K562 (cell line): ENCODE data around the gene PARS2. TPM values are rescaled to one million over a fixed set of nuclear protein-coding genes. Genes with fewer than 3 reads are reported as not detected.

Source experiments
- ATAC-seq: fragments of 200-7000 bp; cut with Tn5 transposase; 3 replicates; pipeline ENCODE4 v1.9.1; 2020; ENCODE audit warnings: moderate library complexity
- BruUV-seq: library from RNA; stranded (reverse); fragments of 400-500 nt; replicated peaks from 2 replicates; lab custom pipeline; 2021; lab: Mats Ljungman, UMichigan
- CTCF ChIA-PET: fragments of 300-600 bp; formaldehyde crosslinking; extraction: SDS; loops from one replicate; lab custom pipeline; 2021; ENCODE audit warnings: low intra/inter-chr PET ratio; lab: Yijun Ruan, JAX
- POLR2A ChIA-PET: fragments of 300-600, 350-650 bp; sonication (Branson Sonifier 250); formaldehyde crosslinking; extraction: SDS; loops from one replicate; lab custom pipeline; 2021; ENCODE audit warnings: antibody characterized with exemption, inconsistent platforms; lab: Yijun Ruan, JAX
- DNase-seq, 4 experiments: peaks; one replicate each; pipeline versions ENCODE4 v3.0.0 to v3.0.0-alpha.2; 2011 to 2018; ENCODE audit warnings: low spot score in 3 of 4, mixed read lengths in 3 of 4; ENCODE audit errors: extremely low read depth in 1 of 4
- FAIRE-seq: peaks from 2 replicates; lab custom pipeline; 2011; peaks lifted over from hg19 to GRCh38; lab: Jason Lieb, UNC
- H2AFZ ChIP-seq: 2 replicates; pipeline ENCODE4 v1.6.0; 2011; ENCODE audit warnings: low read depth, low read length, control low read depth, inconsistent platforms
- H3K27ac ChIP-seq: fragments of 200-600 bp; 3 replicates; pipeline ENCODE4 v1.8.0; 2011; ENCODE audit warnings: low read depth, mild to moderate bottlenecking, control low read depth, inconsistent platforms, low read length, moderate library complexity, mixed read lengths; ENCODE audit errors: extremely low read depth
- H3K27me3 ChIP-seq, 2 experiments: fragments of 300-600 bp in 1 of 2; 2 replicates in 1 of 2; 3 replicates in 1 of 2; pipeline versions ENCODE4 v1.6.0 to v1.8.0; 2011; ENCODE audit warnings: inconsistent platforms in 2 of 2, low read length in 2 of 2, mild to moderate bottlenecking in 1 of 2, mixed read lengths in 1 of 2, moderate library complexity in 1 of 2; ENCODE audit not compliant: control insufficient read depth in 2 of 2, insufficient read depth in 2 of 2
- H3K36me3 ChIP-seq: fragments of 300-600 bp; 3 replicates; pipeline ENCODE4 v1.8.0; 2011; ENCODE audit warnings: mild to moderate bottlenecking, low read length, inconsistent platforms; ENCODE audit not compliant: control insufficient read depth, insufficient read depth
- H3K4me1 ChIP-seq, 2 experiments: fragments of 200-600 bp in 1 of 2; replicated peaks in 1 of 2; 2 replicates in 1 of 2; 3 replicates in 1 of 2; pipeline versions ENCODE4 v1.5.1 to v1.8.0; 2011; ENCODE audit warnings: inconsistent platforms in 2 of 2, low read length in 2 of 2, mild to moderate bottlenecking in 1 of 2, mixed read lengths in 1 of 2, moderate library complexity in 1 of 2; ENCODE audit not compliant: control insufficient read depth in 2 of 2, insufficient read depth in 2 of 2
- H3K4me2 ChIP-seq: 2 replicates; pipeline ENCODE4 v1.6.1; 2011; ENCODE audit warnings: low read length, control low read depth, inconsistent platforms, mixed read lengths; ENCODE audit not compliant: insufficient read depth
- H3K4me3 ChIP-seq: fragments of 200-600 bp; sonication (generic), shearing (Covaris generic); 2 replicates; pipeline ENCODE4 v1.5.1; 2016; ENCODE audit warnings: control low read depth, inconsistent platforms
- H3K79me2 ChIP-seq: fragments of 200-600 bp; 3 replicates; pipeline ENCODE4 v1.8.0; 2011; ENCODE audit warnings: low read length, inconsistent platforms; ENCODE audit not compliant: control insufficient read depth, insufficient read depth
- H3K9ac ChIP-seq, 2 experiments: 2 replicates each; pipeline versions ENCODE4 v1.6.0 to v1.6.1; 2011; ENCODE audit warnings: low read depth in 2 of 2, low read length in 2 of 2, control low read depth in 1 of 2, inconsistent platforms in 1 of 2, mild to moderate bottlenecking in 1 of 2, mixed read lengths in 1 of 2; ENCODE audit not compliant: insufficient read depth in 1 of 2
- H3K9me1 ChIP-seq: one replicate; pipeline ENCODE4 v1.6.0; 2011; ENCODE audit warnings: inconsistent platforms, mild to moderate bottlenecking, low read length, moderate library complexity; ENCODE audit not compliant: control insufficient read depth, insufficient read depth
- H3K9me3 ChIP-seq: replicated peaks from 2 replicates; pipeline ENCODE4 v1.5.1; 2011; ENCODE audit warnings: low read depth, low read length, inconsistent platforms; ENCODE audit not compliant: control insufficient read depth, insufficient read depth
- H4K20me1 ChIP-seq: replicated peaks from 2 replicates; pipeline ENCODE4 v1.6.1; 2011; ENCODE audit warnings: low read length, inconsistent platforms, mixed read lengths; ENCODE audit not compliant: control insufficient read depth, insufficient read depth
- ARID2 ChIP-seq: fragments of 450-650 bp; IDR thresholded peaks from 2 replicates; pipeline ENCODE4 v1.6.1; 2017; ENCODE audit warnings: antibody characterized with exemption, mild to moderate bottlenecking
- CHCHD3 ChIP-seq: fragments of 250-450 bp; sonication (Bioruptor Pico); IDR thresholded peaks from 2 replicates; pipeline ENCODE4 v2.1.2; 2022; ENCODE audit warnings: mild to moderate bottlenecking
- ETV5 ChIP-seq: sonication (generic); formaldehyde crosslinking; IDR thresholded peaks from 2 replicates; pipeline ENCODE4 v1.4.0; 2020; ENCODE audit warnings: low read depth, mild to moderate bottlenecking, missing genetic modification reagents
- HMGN3 ChIP-seq: IDR thresholded peaks from 2 replicates; pipeline ENCODE4 v1.6.1; 2011; ENCODE audit warnings: borderline replicate concordance, low read depth, mild to moderate bottlenecking, mixed read lengths, low read length; ENCODE audit not compliant: insufficient read length; ENCODE audit errors: extremely low read depth
- HOXB6 ChIP-seq: fragments of 250-450 bp; sonication (Bioruptor Pico); IDR thresholded peaks from 2 replicates; pipeline ENCODE4 v1.5.1; 2022; ENCODE audit warnings: mild to moderate bottlenecking, borderline replicate concordance
- RFX1 ChIP-seq: fragments of 450-650 bp; IDR thresholded peaks from 2 replicates; pipeline ENCODE4 v1.6.1; 2016; ENCODE audit warnings: mild to moderate bottlenecking, moderate library complexity
- ZFPM2 ChIP-seq: fragments of 250-450 bp; sonication (Bioruptor Pico); IDR thresholded peaks from 2 replicates; pipeline ENCODE4 v1.5.1; 2022; ENCODE audit warnings: mild to moderate bottlenecking
- ZKSCAN8 ChIP-seq: fragments of 200-800 bp; sonication (Bioruptor generic); IDR thresholded peaks from 2 replicates; pipeline ENCODE4 v1.6.1; 2016; ENCODE audit warnings: missing genetic modification characterization, missing compliant biosample characterization
- ZNF165 ChIP-seq: fragments of 250-450 bp; sonication (Bioruptor Pico); IDR thresholded peaks from 2 replicates; pipeline ENCODE4 v1.4.0; 2020; ENCODE audit warnings: borderline replicate concordance
- ZNF316 ChIP-seq: fragments of 450-650 bp; IDR thresholded peaks from 2 replicates; pipeline ENCODE4 v1.6.1; 2016
- ZSCAN32 ChIP-seq: fragments of 450-650 bp; formaldehyde crosslinking; IDR thresholded peaks from 2 replicates; pipeline ENCODE4 v1.4.0; 2020; ENCODE audit warnings: mild to moderate bottlenecking, moderate library complexity
- WGBS: fragments of 100-300 bp; shearing (Covaris generic); methylation state at CpG from one replicate; pipeline ENCODE4 v1.1.6; 2016; ENCODE audit warnings: low coverage, mixed read lengths; ENCODE audit not compliant: insufficient coverage; ENCODE audit errors: missing lambda C conversion rate; 5-methylcytosine and 5-hydroxymethylcytosine counted together
- in situ Hi-C: fragments of 300-500 bp; cut with MboI; formaldehyde crosslinking; loops from 4 replicates; pipeline ENCODE4 v1.15.0; 2018; ENCODE audit warnings: inconsistent platforms, mixed read lengths
- intact Hi-C: fragments of 100-400 bp; cut with micrococcal nuclease; formaldehyde crosslinking; loops from 2 replicates; pipeline ENCODE4 v1.14.2; 2022
- polyA plus RNA-seq, 8 experiments: library from polyadenylated mRNA; depleted of rRNA in 4 of 8; stranded (reverse) in 5 of 8; unstranded in 3 of 8; fragments of >200 nt; fragmentation: Nextera tagmentation in 2 of 8; fragmentation: Illumina TruSeq in 1 of 8; extraction: Ambion mirVana in 2 of 8; extraction: Trizol in 1 of 8; gene quantifications; 2 replicates each; pipeline versions ENCODE4 v1.2.1 to v1.2.3, GENCODE V29; 2011 to 2014; ENCODE audit warnings: inconsistent platforms in 1 of 8, missing spikeins in 1 of 8
- total RNA-seq, 7 experiments: library from RNA; depleted of rRNA in 6 of 7; stranded (reverse); fragments of >200 nt in 6 of 7; fragmentation: Illumina TruSeq in 2 of 7; extraction: Trizol in 2 of 7; gene quantifications; 2 replicates each; pipeline versions ENCODE4 v1.2.1 to v1.2.3, GENCODE V29; 2011 to 2021; ENCODE audit warnings: low replicate concordance in 1 of 7
- TF ChIP-seq, protein P1 (sequence below), 3 experiments: fragments of 200-800 bp in 1 of 3; sonication (Bioruptor generic) in 1 of 3; sonication (generic) in 1 of 3; formaldehyde crosslinking in 1 of 3; IDR thresholded peaks; 2 replicates each; pipeline versions ENCODE4 v1.6.1 to v1.8.0; 2016 to 2022; ENCODE audit warnings: mild to moderate bottlenecking in 2 of 3, missing compliant biosample characterization in 2 of 3, missing genetic modification characterization in 2 of 3, missing genetic modification reagents in 1 of 3
- TF ChIP-seq, protein P2 (sequence below): fragments of 250-450 bp; sonication (Bioruptor Pico); IDR thresholded peaks from 2 replicates; pipeline ENCODE4 v1.4.0; 2020; ENCODE audit warnings: mild to moderate bottlenecking, moderate library complexity
- TF ChIP-seq, protein P3 (sequence below), 2 experiments: IDR thresholded peaks in 1 of 2; conservative IDR thresholded peaks in 1 of 2; 2 replicates each; pipeline ENCODE4 v1.6.1; 2016; ENCODE audit warnings: low read depth in 2 of 2, mild to moderate bottlenecking in 1 of 2, missing compliant biosample characterization in 1 of 2, missing genetic modification characterization in 1 of 2, moderate library complexity in 1 of 2

Gene PARS2
- total and polyA plus RNA-seq, 9 of the 15 experiments (the other 6 are each of a cell fraction or from before 2014, with no cell fraction given), result 6.3 to 12.4 (median 7.9) TPM

DNA sequence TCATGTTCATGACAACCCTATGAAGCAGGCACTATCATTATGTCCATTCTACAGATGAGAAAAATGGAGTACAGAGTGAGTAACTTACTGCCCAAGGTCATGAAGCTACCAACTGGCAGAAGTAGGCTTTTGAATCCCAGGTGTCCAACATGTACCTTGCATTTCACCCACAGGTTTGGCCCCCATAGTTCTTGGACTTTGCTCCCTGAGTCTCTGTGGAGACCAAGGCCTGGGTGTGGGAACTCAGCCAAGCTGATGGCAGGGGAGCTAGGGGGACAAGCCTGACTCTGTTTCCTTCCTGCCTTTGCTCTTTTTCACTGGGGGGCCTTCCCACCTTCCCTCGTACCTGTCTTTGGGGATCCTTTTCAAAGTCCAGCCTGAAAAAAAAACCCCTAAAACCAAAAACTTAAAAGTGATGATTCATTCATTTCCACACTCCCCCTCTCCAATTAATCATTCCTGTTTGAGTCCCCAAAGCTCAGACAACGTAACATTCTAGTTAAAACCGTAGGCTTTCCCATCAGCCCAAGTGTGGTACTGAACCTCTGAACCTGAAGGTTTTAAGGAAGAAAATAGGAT is 45.3 kb upstream of the PARS2 start:
- H3K4me2 ChIP-seq, result no peak overlapping the region
- WGBS, result 3% methylated on average over 3 of the region's 3 CpGs
- intact Hi-C loops (loop anchor here (1.0 to 2.0 kb wide), 3 partner anchors 137 to 949 kb away; no protein-coding TSS in a partner anchor), in situ Hi-C loops (no loop called here)
- no peak overlapping the region for H3K27ac ChIP-seq
- peaks cover 9% of the 10 kb centered on the region; the same call in 1 of the 2 replicates for H4K20me1 ChIP-seq
- no peaks in the 10 kb centered on the region for H3K79me2 ChIP-seq
- no peak overlapping the region for H3K9ac ChIP-seq
- ATAC-seq, result no peak
- H3K9me1 ChIP-seq, result no peaks in the 10 kb centered on the region
- ChIA-PET POLR2A (interaction anchor here (0.9 kb wide), 1 partner anchor 144 kb away, joined by 3 read pairs; no protein-coding TSS in a partner anchor), CTCF (interaction anchor here (0.6 to 3.0 kb wide), 4 partner anchors 134 to 1335 kb away, joined by 3 to 25 read pairs (median 6); no protein-coding TSS in a partner anchor)
- no TSS peak for BruUV-seq
- FAIRE-seq, result no peak
- H3K36me3 ChIP-seq, result no peaks in the 10 kb centered on the region
- no peak for DNase-seq
- H3K9me3 ChIP-seq, result no peaks in the 10 kb centered on the region
- no peak overlapping the region for H3K4me3 ChIP-seq
- no peak overlapping the region for H2AFZ ChIP-seq
- H3K4me1 ChIP-seq, result peaks cover 0 to 6% of the 10 kb centered on the region in 2 experiments; a peak in 1 of 5 replicates
- H3K27me3 ChIP-seq, result peaks cover 21 to 53% of the 10 kb centered on the region in 2 experiments
- TF ChIP-seq CHCHD3 (CRISPR knock-in tag), result no peak
- TF ChIP-seq ZNF316, result peak; percentile 82
- no peak for TF ChIP-seq ZSCAN32 (CRISPR knock-in tag)
- no peak for TF ChIP-seq ZFPM2 (CRISPR knock-in tag)
- no peak for TF ChIP-seq ZNF165 (CRISPR knock-in tag)
- TF ChIP-seq, protein P1, sequence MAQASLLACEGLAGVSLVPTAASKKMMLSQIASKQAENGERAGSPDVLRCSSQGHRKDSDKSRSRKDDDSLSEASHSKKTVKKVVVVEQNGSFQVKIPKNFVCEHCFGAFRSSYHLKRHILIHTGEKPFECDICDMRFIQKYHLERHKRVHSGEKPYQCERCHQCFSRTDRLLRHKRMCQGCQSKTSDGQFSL (CRISPR knock-in tag; IDR thresholded peaks at IDR 0.05), result no peak
- TF ChIP-seq, protein P1 (tag; IDR thresholded peaks at IDR 0.05), result no peak
- no peak for TF ChIP-seq ARID2
- TF ChIP-seq HMGN3, result no peak
- no peak for TF ChIP-seq RFX1
- no peak for TF ChIP-seq HOXB6
- TF ChIP-seq, protein P2, sequence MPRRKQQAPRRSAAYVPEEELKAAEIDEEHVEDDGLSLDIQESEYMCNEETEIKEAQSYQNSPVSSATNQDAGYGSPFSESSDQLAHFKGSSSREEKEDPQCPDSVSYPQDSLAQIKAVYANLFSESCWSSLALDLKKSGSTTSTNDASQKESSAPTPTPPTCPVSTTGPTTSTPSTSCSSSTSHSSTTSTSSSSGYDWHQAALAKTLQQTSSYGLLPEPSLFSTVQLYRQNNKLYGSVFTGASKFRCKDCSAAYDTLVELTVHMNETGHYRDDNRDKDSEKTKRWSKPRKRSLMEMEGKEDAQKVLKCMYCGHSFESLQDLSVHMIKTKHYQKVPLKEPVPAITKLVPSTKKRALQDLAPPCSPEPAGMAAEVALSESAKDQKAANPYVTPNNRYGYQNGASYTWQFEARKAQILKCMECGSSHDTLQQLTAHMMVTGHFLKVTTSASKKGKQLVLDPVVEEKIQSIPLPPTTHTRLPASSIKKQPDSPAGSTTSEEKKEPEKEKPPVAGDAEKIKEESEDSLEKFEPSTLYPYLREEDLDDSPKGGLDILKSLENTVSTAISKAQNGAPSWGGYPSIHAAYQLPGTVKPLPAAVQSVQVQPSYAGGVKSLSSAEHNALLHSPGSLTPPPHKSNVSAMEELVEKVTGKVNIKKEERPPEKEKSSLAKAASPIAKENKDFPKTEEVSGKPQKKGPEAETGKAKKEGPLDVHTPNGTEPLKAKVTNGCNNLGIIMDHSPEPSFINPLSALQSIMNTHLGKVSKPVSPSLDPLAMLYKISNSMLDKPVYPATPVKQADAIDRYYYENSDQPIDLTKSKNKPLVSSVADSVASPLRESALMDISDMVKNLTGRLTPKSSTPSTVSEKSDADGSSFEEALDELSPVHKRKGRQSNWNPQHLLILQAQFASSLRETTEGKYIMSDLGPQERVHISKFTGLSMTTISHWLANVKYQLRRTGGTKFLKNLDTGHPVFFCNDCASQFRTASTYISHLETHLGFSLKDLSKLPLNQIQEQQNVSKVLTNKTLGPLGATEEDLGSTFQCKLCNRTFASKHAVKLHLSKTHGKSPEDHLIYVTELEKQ (CRISPR knock-in tag), result no peak
- TF ChIP-seq, protein P3, sequence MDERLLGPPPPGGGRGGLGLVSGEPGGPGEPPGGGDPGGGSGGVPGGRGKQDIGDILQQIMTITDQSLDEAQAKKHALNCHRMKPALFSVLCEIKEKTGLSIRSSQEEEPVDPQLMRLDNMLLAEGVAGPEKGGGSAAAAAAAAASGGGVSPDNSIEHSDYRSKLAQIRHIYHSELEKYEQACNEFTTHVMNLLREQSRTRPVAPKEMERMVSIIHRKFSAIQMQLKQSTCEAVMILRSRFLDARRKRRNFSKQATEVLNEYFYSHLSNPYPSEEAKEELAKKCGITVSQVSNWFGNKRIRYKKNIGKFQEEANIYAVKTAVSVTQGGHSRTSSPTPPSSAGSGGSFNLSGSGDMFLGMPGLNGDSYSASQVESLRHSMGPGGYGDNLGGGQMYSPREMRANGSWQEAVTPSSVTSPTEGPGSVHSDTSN (CRISPR knock-in tag; IDR thresholded peaks at IDR 0.05; ENCODE audit: low read depth), result no peak
- TF ChIP-seq, protein P3 (tag; conservative IDR thresholded peaks at IDR 0.05; ENCODE audit: low read depth), result 0 out of 2 replicates have a peak, but pooled peaks have one; percentile 9
- no peak for TF ChIP-seq ETV5 (CRISPR knock-in tag)
- no peak for TF ChIP-seq ZKSCAN8
